Gastroesophageal sphincter (tissue), 4 donors: ENCODE results near the gene LAP3. TPM values are rescaled to one million over a fixed set of nuclear protein-coding genes. Genes with fewer than 3 reads are reported as not detected.

Experiments
- ATAC-seq: fragments of 150-250 bp; one replicate; pipeline ENCODE4 v1.9.1; 2016; ENCODE audit warnings: mild to moderate bottlenecking, moderate library complexity
- H3K27ac ChIP-seq, 4 donors: fragments of 200-600 bp; sonication (generic) in 3 of 4; 1 replicate in 3 of 4; 2 replicates in 1 of 4; pipeline ENCODE4 v1.5.1; 2016 to 2019
- H3K27me3 ChIP-seq: fragments of 200-600 bp; sonication (generic); one replicate; pipeline ENCODE4 v1.5.1; 2019
- H3K36me3 ChIP-seq, 2 donors: fragments of 200-600 bp; sonication (generic); one replicate each; pipeline ENCODE4 v1.5.1; 2019; ENCODE audit warnings: control low read depth in 1 of 2
- H3K4me1 ChIP-seq, 3 donors: fragments of 200-600 bp; sonication (generic); 1 replicate in 2 of 3; 2 replicates in 1 of 3; pipeline ENCODE4 v1.5.1; 2016 to 2019; ENCODE audit warnings: control low read depth in 2 of 3
- H3K4me3 ChIP-seq, 2 donors: fragments of 200-600 bp; sonication (generic); one replicate each; pipeline ENCODE4 v1.5.1; 2019; ENCODE audit warnings: mild to moderate bottlenecking in 1 of 2, moderate library complexity in 1 of 2
- H3K9me3 ChIP-seq, 3 donors: fragments of 200-600 bp; sonication (generic); one replicate each; pipeline ENCODE4 v1.5.1; 2017 to 2019; ENCODE audit warnings: control low read depth in 2 of 3
- EP300 ChIP-seq: sonication (generic); formaldehyde crosslinking; IDR thresholded peaks from one replicate; pipeline ENCODE4 v1.6.1; 2017; ENCODE audit warnings: antibody characterized with exemption, mild to moderate bottlenecking
- POLR2A ChIP-seq, 2 donors: fragments of 450-650 bp; IDR thresholded peaks; one replicate each; pipeline ENCODE4 v1.6.1; 2017; ENCODE audit warnings: antibody characterized with exemption in 2 of 2, mild to moderate bottlenecking in 2 of 2, moderate library complexity in 1 of 2
- POLR2AphosphoS5 ChIP-seq: sonication (generic); formaldehyde crosslinking; IDR thresholded peaks from one replicate; pipeline ENCODE4 v1.6.1; 2017; ENCODE audit warnings: antibody characterized with exemption
- WGBS, 2 donors: methylation state at CpG; one replicate each; pipeline ENCODE4 v1.1.5; 2018; ENCODE audit warnings: low coverage in 1 of 2; 5-methylcytosine and 5-hydroxymethylcytosine counted together
- total RNA-seq, 4 donors: library from RNA; depleted of rRNA; stranded (reverse); fragments of >200 nt; gene quantifications; one replicate each; pipeline ENCODE4 v1.1.0, GENCODE V29; 2016
- TF ChIP-seq, protein P1 (sequence below), 4 experiments: fragments of 200-600 bp in 2 of 4; fragments of 450-650 bp in 2 of 4; sonication (generic) in 1 of 4; IDR thresholded peaks; one replicate each; pipeline ENCODE4 v1.5.1; 2017 to 2019; ENCODE audit warnings: antibody characterized with exemption in 4 of 4, mild to moderate bottlenecking in 2 of 4, moderate library complexity in 2 of 4

Gene LAP3
- total RNA-seq, 4 donors from 2014 or later: 40.8 to 94.2 (median 80.1) TPM

- no peak overlapping the region for H3K27ac ChIP-seq
- no peak overlapping the region for H3K4me3 ChIP-seq
- H3K9me3 ChIP-seq: no peaks in the 10 kb centered on the region
- peaks cover 0 to 1% (median 0%) of the 10 kb centered on the region in 3 donors for H3K4me1 ChIP-seq
- H3K27me3 ChIP-seq: peaks cover 28% of the 10 kb centered on the region
- ATAC-seq: no peak
- TF ChIP-seq POLR2AphosphoS5 (no peak), EP300 (no peak), POLR2A (IDR thresholded peaks at IDR 0.05) (no peak)
- TF ChIP-seq, protein P1, sequence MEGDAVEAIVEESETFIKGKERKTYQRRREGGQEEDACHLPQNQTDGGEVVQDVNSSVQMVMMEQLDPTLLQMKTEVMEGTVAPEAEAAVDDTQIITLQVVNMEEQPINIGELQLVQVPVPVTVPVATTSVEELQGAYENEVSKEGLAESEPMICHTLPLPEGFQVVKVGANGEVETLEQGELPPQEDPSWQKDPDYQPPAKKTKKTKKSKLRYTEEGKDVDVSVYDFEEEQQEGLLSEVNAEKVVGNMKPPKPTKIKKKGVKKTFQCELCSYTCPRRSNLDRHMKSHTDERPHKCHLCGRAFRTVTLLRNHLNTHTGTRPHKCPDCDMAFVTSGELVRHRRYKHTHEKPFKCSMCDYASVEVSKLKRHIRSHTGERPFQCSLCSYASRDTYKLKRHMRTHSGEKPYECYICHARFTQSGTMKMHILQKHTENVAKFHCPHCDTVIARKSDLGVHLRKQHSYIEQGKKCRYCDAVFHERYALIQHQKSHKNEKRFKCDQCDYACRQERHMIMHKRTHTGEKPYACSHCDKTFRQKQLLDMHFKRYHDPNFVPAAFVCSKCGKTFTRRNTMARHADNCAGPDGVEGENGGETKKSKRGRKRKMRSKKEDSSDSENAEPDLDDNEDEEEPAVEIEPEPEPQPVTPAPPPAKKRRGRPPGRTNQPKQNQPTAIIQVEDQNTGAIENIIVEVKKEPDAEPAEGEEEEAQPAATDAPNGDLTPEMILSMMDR (IDR thresholded peaks at IDR 0.05): no peak
- no peaks in the 10 kb centered on the region for H3K36me3 ChIP-seq
- WGBS, 2 donors: 65 to 69% methylated on average over 4 of the region's 4 CpGs
Observed at GRCh38 chr4:17554568-17554967, 22.4 kb upstream of the LAP3 start.

DNA sequence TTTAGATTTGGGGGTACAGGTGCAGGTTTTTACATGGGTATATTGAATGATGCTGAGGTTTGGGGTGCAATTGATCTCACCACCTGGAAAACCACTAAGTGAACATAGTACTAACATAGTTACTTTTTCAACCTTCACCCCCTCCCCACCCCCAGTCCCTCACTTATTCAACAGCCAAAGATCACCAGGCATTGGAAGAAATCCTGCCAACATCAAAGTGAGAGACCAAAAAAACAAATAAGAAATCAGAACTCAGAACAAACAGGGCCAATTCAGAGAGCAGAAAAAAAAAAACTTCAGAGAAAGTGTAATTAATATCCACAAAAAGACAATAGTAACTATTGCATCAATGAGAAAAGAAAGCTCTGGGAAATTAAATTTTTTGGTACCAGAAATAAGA, 20.5 kb upstream of the LAP3 start:
- no peak overlapping the region for H3K27ac ChIP-seq
- H3K27me3 ChIP-seq: peaks cover 28% of the 10 kb centered on the region
- H3K9me3 ChIP-seq: no peaks in the 10 kb centered on the region
- TF ChIP-seq POLR2A (IDR thresholded peaks at IDR 0.05): no peak
- TF ChIP-seq, protein P1 (IDR thresholded peaks at IDR 0.05): no peak
- TF ChIP-seq POLR2AphosphoS5: no peak
- TF ChIP-seq EP300: no peak
- no peak for ATAC-seq
- H3K4me1 ChIP-seq: no peaks in the 10 kb centered on the region
- H3K36me3 ChIP-seq: no peaks in the 10 kb centered on the region
- H3K4me3 ChIP-seq: no peak overlapping the region

- Histone ChIP-seq H3K27me3 (peaks cover 23% of the 10 kb centered on the region), H3K27ac (no peak overlapping the region), H3K9me3 (no peaks in the 10 kb centered on the region), H3K4me1 (no peaks in the 10 kb centered on the region), H3K36me3 (no peaks in the 10 kb centered on the region), H3K4me3 (no peak overlapping the region)
- no peak for ATAC-seq
- TF ChIP-seq, protein P1 (IDR thresholded peaks at IDR 0.05): no peak
- TF ChIP-seq POLR2AphosphoS5 (no peak), EP300 (no peak), POLR2A (IDR thresholded peaks at IDR 0.05) (no peak)
- 42 to 74% methylated on average over 5 of the region's 5 CpGs for WGBS, 2 donors
Observed at GRCh38 chr4:17557880-17558279, 19.1 kb upstream of the LAP3 start.

DNA sequence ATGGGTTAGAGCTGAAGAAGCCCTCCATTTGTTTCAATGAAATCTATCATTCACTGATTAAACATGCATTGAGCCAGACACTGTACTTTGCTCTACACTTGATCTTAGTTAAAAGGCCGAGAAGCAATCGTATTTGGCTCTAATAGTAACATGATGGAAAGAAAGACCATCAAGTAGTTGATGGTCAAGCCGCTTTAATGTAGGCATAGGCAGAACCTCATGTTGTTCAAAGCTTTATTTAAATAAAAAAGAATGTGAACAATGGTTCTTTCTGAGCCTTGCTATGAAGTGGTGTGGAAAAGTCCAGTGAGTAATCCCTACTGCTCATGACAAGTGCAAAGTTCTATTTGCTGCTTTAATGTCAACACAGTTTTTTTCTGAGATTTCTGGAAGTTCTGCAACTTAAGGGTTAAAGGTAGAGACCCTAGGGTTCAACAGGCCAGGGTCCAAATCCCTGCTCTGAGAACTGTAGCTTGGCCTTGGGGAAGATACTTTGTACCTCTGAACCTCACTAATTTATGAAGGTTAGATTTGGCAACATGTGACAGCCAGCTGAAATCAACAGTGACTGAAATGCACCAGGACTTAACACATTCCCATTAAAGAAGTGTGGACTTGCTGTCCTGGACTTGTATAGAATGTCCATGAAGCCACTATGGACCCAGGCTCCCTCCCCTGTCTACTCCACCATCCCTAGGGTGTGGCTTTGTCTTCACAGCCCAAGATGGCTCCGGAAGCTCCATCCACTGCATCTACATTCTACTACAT, 17.9 kb upstream of the LAP3 start:
- no peaks in the 10 kb centered on the region for H3K4me1 ChIP-seq
- no peaks in the 10 kb centered on the region for H3K9me3 ChIP-seq
- H3K27ac ChIP-seq: no peak overlapping the region
- no peak overlapping the region for H3K4me3 ChIP-seq
- ATAC-seq: no peak
- TF ChIP-seq, protein P1 (IDR thresholded peaks at IDR 0.05): no peak
- TF ChIP-seq EP300: no peak
- TF ChIP-seq POLR2AphosphoS5: no peak
- TF ChIP-seq POLR2A (IDR thresholded peaks at IDR 0.05): no peak
- H3K27me3 ChIP-seq: peaks cover 15% of the 10 kb centered on the region
- H3K36me3 ChIP-seq: no peaks in the 10 kb centered on the region
- 79 to 83% methylated on average over 2 to 3 of the region's 4 CpGs for WGBS, 2 donors

GRCh38 chr4:17559709-17560048, 17.3 kb upstream of the LAP3 start:
- Histone ChIP-seq H3K27me3 (peaks cover 10% of the 10 kb centered on the region), H3K36me3 (no peaks in the 10 kb centered on the region)

More at GRCh38 chr4:17559709-17560048, 17.3 kb upstream of the LAP3 start:
- no peaks in the 10 kb centered on the region for H3K4me1 ChIP-seq
- WGBS, 2 donors: 100% methylated on average over 1 to 2 of the region's 3 CpGs
- no peak overlapping the region for H3K27ac ChIP-seq
- TF ChIP-seq POLR2AphosphoS5: no peak
- TF ChIP-seq, protein P1 (IDR thresholded peaks at IDR 0.05): no peak
- no peak for TF ChIP-seq EP300
- TF ChIP-seq POLR2A (IDR thresholded peaks at IDR 0.05): no peak
- no peaks in the 10 kb centered on the region for H3K9me3 ChIP-seq
- H3K4me3 ChIP-seq: no peak overlapping the region
- no peak for ATAC-seq
